Liver (tissue), 3 donors: ENCODE measurements around the gene ARGLU1.

Source experiments
- EGR1 ChIP-seq, 2 donors: IDR thresholded peaks; 2 replicates each; pipeline ENCODE4 v1.6.1; 2016 to 2018; ENCODE audit warnings: antibody characterized with exemption in 2 of 2, low read depth in 2 of 2
- GABPA ChIP-seq, 2 donors: IDR thresholded peaks in 1 of 2; conservative IDR thresholded peaks in 1 of 2; 2 replicates each; pipeline ENCODE4 v1.6.1; 2016; ENCODE audit warnings: antibody characterized with exemption in 2 of 2, mild to moderate bottlenecking in 1 of 2, moderate library complexity in 1 of 2
- JUND ChIP-seq, 2 donors: IDR thresholded peaks; 2 replicates each; pipeline ENCODE4 v1.6.1; 2016; ENCODE audit warnings: antibody characterized with exemption in 2 of 2
- RAD21 ChIP-seq, 2 donors: IDR thresholded peaks; 2 replicates each; pipeline ENCODE4 v1.6.1; 2016; ENCODE audit warnings: antibody characterized with exemption in 2 of 2, mild to moderate bottlenecking in 2 of 2
- REST ChIP-seq: IDR thresholded peaks from 2 replicates; pipeline ENCODE4 v1.6.1; 2016; ENCODE audit warnings: antibody characterized with exemption, mild to moderate bottlenecking
- TF ChIP-seq, protein P1 (sequence below): fragments of 150-350 bp; IDR thresholded peaks from 2 replicates; pipeline ENCODE4 v1.5.1; 2017; ENCODE audit warnings: improper control_type of control experiment, low read depth, low read length; ENCODE audit not compliant: missing input control
- TF ChIP-seq, protein P2 (sequence below): IDR thresholded peaks from 2 replicates; pipeline ENCODE4 v1.6.1; 2016; ENCODE audit warnings: antibody characterized with exemption
- donor health status: healthy.
- donor health status: healthy.

DNA sequence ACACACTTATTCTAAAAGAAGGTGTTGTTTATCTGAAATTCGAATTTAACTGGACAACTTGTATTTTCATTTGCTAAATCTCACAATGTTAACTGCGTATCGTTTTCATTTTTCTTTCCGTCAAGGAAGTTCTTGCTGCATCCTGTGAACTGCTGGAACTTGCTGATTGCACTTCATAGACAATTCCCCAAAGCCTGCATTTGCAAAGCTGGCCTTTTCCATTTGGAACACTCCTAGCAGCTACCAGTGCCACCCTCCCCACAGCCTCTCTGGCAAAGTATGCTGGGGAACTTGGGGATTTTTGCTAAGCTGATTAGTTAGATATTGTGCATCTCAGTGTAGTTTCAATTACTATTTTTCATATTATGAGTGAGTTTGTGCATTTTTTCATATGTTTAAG is 20.4 kb upstream of the ARGLU1 start:
- TF ChIP-seq, protein P1, sequence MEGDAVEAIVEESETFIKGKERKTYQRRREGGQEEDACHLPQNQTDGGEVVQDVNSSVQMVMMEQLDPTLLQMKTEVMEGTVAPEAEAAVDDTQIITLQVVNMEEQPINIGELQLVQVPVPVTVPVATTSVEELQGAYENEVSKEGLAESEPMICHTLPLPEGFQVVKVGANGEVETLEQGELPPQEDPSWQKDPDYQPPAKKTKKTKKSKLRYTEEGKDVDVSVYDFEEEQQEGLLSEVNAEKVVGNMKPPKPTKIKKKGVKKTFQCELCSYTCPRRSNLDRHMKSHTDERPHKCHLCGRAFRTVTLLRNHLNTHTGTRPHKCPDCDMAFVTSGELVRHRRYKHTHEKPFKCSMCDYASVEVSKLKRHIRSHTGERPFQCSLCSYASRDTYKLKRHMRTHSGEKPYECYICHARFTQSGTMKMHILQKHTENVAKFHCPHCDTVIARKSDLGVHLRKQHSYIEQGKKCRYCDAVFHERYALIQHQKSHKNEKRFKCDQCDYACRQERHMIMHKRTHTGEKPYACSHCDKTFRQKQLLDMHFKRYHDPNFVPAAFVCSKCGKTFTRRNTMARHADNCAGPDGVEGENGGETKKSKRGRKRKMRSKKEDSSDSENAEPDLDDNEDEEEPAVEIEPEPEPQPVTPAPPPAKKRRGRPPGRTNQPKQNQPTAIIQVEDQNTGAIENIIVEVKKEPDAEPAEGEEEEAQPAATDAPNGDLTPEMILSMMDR = no peak
- TF ChIP-seq REST (no peak), RAD21 (IDR thresholded peaks at IDR 0.05) (no peak), JUND (IDR thresholded peaks at IDR 0.05) (no peak), GABPA (IDR thresholded peaks at IDR 0.05 in 1 of 2, conservative IDR thresholded peaks at IDR 0.05 in 1 of 2) (no peak), EGR1 (IDR thresholded peaks at IDR 0.05; ENCODE audit: low read depth in 2 of 2) (no peak)
- TF ChIP-seq, protein P2, sequence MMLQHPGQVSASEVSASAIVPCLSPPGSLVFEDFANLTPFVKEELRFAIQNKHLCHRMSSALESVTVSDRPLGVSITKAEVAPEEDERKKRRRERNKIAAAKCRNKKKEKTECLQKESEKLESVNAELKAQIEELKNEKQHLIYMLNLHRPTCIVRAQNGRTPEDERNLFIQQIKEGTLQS = no peak
